Upper lobe of left lung (tissue), 4 donors: ENCODE measurements around the gene ANXA1.

Source experiments
- CTCF ChIP-seq, 6 experiments: fragments of 450-650 bp in 4 of 6; fragments of 200-600 bp in 2 of 6; sonication (generic) in 2 of 6; IDR thresholded peaks; one replicate each; pipeline ENCODE4 v1.5.1; 2016 to 2019; ENCODE audit warnings: antibody characterized with exemption in 6 of 6
- EP300 ChIP-seq, 4 donors: sonication (generic); formaldehyde crosslinking; IDR thresholded peaks; one replicate each; pipeline ENCODE4 v1.5.1; 2017; ENCODE audit warnings: antibody characterized with exemption in 4 of 4, control low read depth in 2 of 4
- POLR2A ChIP-seq, 4 donors: fragments of 450-650 bp; IDR thresholded peaks; one replicate each; pipeline ENCODE4 v1.5.1; 2016 to 2017; ENCODE audit warnings: antibody characterized with exemption in 4 of 4, mild to moderate bottlenecking in 2 of 4
- POLR2AphosphoS5 ChIP-seq, 2 donors: sonication (generic); formaldehyde crosslinking; IDR thresholded peaks; one replicate each; pipeline ENCODE4 v1.5.1; 2017; ENCODE audit warnings: antibody characterized with exemption in 2 of 2

- no peak for TF ChIP-seq POLR2A (IDR thresholded peaks at IDR 0.05)
- no peak for TF ChIP-seq CTCF (IDR thresholded peaks at IDR 0.05)
- TF ChIP-seq EP300 (IDR thresholded peaks at IDR 0.05) = no peak
- TF ChIP-seq POLR2AphosphoS5 (IDR thresholded peaks at IDR 0.05) = no peak
Observed at GRCh38 chr9:73114058-73114457, 37.6 kb upstream of the ANXA1 start.
